HFFc6 (cell line): ENCODE data around the gene GPR137C. TPM values are rescaled to one million over a fixed set of nuclear protein-coding genes. Genes with fewer than 3 reads are reported as not detected.

Experiments used
- DNase-seq: peaks from one replicate; pipeline ENCODE4 v3.0.0-alpha.2; 2018
- H3K27ac Mint-ChIP-seq: 2 replicates; pipeline ENCODE4 v1.8.0; 2020; ENCODE audit warnings: mild to moderate bottlenecking, mixed read lengths
- H3K27me3 Mint-ChIP-seq: 2 replicates; pipeline ENCODE4 v1.8.0; 2021; ENCODE audit warnings: mild to moderate bottlenecking, moderate library complexity, mixed read lengths; ENCODE audit not compliant: insufficient read depth
- H3K36me3 Mint-ChIP-seq: 2 replicates; pipeline ENCODE4 v1.8.0; 2021; ENCODE audit warnings: low read depth, mixed read lengths
- H3K4me1 Mint-ChIP-seq: 2 replicates; pipeline ENCODE4 v1.8.0; 2020; ENCODE audit warnings: low read depth, mixed read lengths
- H3K4me3 Mint-ChIP-seq: 2 replicates; pipeline ENCODE4 v1.8.0; 2020; ENCODE audit warnings: mild to moderate bottlenecking, moderate library complexity, mixed read lengths
- H3K9me3 Mint-ChIP-seq: 2 replicates; pipeline ENCODE4 v1.8.0; 2020; ENCODE audit warnings: mild to moderate bottlenecking, mixed read lengths
- total RNA-seq, 6 experiments: library from RNA; stranded (reverse); fragmentation: NEBNext Ultra II Directional; extraction: Animal tissue kit (Norgen Biotek cat#: 25700); gene quantifications; 2 replicates in 1 of 6; 3 replicates in 5 of 6; pipeline ENCODE4 v1.2.3, GENCODE V29; 2021
- TF ChIP-seq, protein P1 (sequence below): fragments of 200-600 bp; sonication (generic); IDR thresholded peaks from 2 replicates; pipeline ENCODE4 v1.5.0; 2021; ENCODE audit warnings: antibody characterized with exemption, mild to moderate bottlenecking

GPR137C gene
- total RNA-seq, 6 experiments from 2014 or later: 0.73 to 1.1 (median 0.82) TPM

DNA sequence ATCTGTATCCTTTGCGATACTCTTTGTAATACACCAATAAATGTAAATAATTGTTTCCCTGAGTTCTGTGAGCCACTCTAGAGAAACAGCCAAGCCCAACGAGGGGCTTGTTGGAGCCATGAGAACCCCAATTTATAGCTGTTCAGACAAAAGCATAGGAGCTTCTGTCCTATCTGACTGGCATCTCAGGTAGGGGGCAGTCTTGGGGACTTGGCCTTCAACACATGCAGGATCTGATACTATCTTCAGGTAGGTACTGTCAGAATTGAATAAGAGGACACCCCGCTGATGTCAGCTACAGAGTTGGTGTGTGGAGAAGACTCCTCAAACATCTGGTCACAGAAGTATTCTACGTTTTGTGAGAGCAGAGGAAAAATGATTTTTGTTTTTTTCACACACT is 25.6 kb upstream of the GPR137C start:
- TF ChIP-seq, protein P1, sequence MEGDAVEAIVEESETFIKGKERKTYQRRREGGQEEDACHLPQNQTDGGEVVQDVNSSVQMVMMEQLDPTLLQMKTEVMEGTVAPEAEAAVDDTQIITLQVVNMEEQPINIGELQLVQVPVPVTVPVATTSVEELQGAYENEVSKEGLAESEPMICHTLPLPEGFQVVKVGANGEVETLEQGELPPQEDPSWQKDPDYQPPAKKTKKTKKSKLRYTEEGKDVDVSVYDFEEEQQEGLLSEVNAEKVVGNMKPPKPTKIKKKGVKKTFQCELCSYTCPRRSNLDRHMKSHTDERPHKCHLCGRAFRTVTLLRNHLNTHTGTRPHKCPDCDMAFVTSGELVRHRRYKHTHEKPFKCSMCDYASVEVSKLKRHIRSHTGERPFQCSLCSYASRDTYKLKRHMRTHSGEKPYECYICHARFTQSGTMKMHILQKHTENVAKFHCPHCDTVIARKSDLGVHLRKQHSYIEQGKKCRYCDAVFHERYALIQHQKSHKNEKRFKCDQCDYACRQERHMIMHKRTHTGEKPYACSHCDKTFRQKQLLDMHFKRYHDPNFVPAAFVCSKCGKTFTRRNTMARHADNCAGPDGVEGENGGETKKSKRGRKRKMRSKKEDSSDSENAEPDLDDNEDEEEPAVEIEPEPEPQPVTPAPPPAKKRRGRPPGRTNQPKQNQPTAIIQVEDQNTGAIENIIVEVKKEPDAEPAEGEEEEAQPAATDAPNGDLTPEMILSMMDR: no peak
- Mint-ChIP-seq H3K4me1 (no peaks in the 10 kb centered on the region), H3K27ac (no peak overlapping the region), H3K36me3 (no peaks in the 10 kb centered on the region), H3K27me3 (no peaks in the 10 kb centered on the region), H3K9me3 (no peaks in the 10 kb centered on the region), H3K4me3 (no peak overlapping the region)
- DNase-seq: no peak

DNA sequence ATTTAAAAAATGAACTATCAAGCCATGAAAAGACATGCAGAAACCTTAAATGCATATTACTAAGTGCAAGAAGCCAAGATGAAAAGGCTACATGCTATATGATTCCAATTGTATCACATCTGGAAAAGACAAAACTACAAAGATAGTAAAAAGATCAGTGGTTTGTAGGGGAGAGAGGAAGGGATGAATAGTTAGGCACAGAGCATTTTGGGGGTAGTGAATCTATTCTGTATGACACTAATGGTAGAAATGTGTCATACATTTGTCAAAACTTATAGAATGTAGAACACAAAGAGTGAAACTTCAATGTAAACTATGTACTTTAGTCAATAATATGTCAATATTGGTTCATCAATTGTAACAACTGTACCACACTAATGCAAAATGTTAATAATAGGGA is 21.2 kb upstream of the GPR137C start:
- H3K27ac Mint-ChIP-seq: no peak overlapping the region
- H3K9me3 Mint-ChIP-seq: no peaks in the 10 kb centered on the region
- no peaks in the 10 kb centered on the region for H3K36me3 Mint-ChIP-seq
- H3K4me1 Mint-ChIP-seq: no peaks in the 10 kb centered on the region
- no peaks in the 10 kb centered on the region for H3K27me3 Mint-ChIP-seq
- TF ChIP-seq, protein P1: no peak
- H3K4me3 Mint-ChIP-seq: no peak overlapping the region
- no peak for DNase-seq

DNA sequence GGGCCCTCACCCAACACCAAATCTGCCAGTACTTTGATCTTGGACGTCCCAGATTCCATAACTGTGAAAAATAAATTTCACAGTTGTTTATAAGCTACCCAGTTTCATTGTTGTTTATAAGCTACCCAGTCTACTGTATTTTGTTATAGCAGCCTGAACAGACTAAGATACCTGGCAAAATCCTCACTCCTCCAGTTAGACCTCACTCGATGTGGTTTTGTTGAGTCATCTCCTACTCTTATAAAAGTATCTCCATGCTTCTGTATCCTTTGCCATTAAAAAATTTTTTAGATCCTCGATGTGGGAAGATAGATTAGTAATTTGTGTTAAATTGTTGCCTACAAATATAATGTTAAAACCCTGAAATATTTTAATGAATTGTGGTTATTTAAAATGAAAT is 16.4 kb upstream of the GPR137C start:
- DNase-seq: no peak
- no peaks in the 10 kb centered on the region for H3K27me3 Mint-ChIP-seq
- TF ChIP-seq, protein P1: no peak
- no peak overlapping the region for H3K4me3 Mint-ChIP-seq
- H3K36me3 Mint-ChIP-seq: no peaks in the 10 kb centered on the region
- H3K4me1 Mint-ChIP-seq: no peaks in the 10 kb centered on the region
- no peak overlapping the region for H3K27ac Mint-ChIP-seq
- H3K9me3 Mint-ChIP-seq: no peaks in the 10 kb centered on the region

DNA sequence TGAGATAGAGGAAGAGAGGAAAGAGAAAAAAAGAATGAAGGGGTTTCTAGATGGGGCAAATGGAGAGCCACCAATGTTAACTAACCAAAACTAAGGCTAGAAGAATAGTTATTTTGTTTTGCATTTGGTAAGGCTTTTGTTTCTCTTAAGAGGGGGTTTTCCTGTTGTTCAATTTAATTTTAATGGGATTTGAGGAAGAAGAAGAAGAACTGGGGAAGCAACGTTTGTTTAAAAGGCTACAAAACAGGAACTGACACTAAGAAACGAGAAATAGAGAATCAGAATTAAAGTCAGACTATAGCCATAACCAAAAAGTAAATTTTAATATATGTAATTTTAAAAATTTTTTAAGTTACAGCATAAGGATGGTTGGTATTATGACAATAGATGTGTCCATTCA is 14.0 kb upstream of the GPR137C start:
- TF ChIP-seq, protein P1: no peak
- H3K4me3 Mint-ChIP-seq: no peak overlapping the region
- H3K27me3 Mint-ChIP-seq: no peaks in the 10 kb centered on the region
- no peaks in the 10 kb centered on the region for H3K4me1 Mint-ChIP-seq
- H3K9me3 Mint-ChIP-seq: no peaks in the 10 kb centered on the region
- no peak overlapping the region for H3K27ac Mint-ChIP-seq
- DNase-seq: no peak
- H3K36me3 Mint-ChIP-seq: no peaks in the 10 kb centered on the region

DNA sequence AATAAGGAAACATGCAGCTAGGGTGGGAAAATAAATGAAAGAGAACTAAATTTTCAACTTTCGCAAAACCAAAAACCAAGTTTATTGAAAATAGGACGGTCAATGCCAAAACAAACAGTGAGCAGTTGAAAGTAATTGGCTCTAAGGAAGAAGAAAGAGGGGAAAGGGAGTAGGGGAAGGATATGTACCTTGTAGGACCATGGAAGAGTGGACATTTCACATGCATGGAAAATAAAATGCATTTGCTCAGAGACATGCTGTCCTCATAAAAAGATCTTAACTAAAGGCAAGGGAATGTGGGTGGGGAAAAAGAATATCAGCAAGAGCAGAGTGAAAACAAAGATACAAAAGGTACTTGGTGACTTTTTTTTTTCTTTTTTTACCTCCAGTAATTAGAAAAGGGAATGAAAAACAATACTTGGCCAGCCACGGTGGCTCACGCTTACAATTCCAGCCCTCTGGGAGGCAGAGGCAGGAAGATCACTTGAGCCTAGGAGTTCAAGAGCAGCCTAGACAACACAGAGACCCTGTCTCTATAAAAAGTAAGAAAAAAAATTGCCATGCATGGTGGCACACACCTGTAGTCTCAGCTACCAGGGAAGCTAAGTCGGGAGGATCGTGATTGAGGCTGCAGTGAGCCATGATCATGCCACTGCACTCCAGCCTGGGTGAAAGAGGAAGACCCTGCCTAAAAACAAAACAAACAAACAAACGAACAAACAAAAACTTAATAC is 6.9 kb upstream of the GPR137C start:
- no peaks in the 10 kb centered on the region; the same call in 1 of the 2 replicates for H3K27me3 Mint-ChIP-seq
- no peak overlapping the region for H3K4me3 Mint-ChIP-seq
- TF ChIP-seq, protein P1: no peak
- no peaks in the 10 kb centered on the region for H3K36me3 Mint-ChIP-seq
- H3K9me3 Mint-ChIP-seq: no peaks in the 10 kb centered on the region
- no peak for DNase-seq
- no peak overlapping the region for H3K27ac Mint-ChIP-seq
- H3K4me1 Mint-ChIP-seq: no peaks in the 10 kb centered on the region

DNA sequence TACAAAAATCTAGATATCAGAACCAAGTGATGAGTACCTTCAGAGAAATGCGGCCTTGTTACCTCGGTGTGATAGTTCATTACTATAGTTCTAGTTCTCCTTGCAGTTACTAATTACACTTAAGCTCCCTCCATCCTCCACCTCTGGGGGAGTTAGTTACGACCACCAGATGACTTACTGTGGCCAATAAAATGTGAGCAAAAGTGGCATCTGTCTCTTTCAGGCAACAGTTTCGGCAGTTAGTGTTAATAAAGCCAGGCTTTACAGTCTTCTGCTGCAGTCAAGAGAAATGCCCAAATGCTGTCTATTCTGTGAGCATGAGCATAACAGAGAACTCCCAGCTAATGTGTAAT is 6.3 kb upstream of the GPR137C start:
- Mint-ChIP-seq H3K4me1 (no peaks in the 10 kb centered on the region), H3K4me3 (no peak overlapping the region), H3K27me3 (no peaks in the 10 kb centered on the region; the same call in 1 of the 2 replicates), H3K36me3 (no peaks in the 10 kb centered on the region), H3K27ac (no peak overlapping the region), H3K9me3 (no peaks in the 10 kb centered on the region)
- DNase-seq: no peak
- TF ChIP-seq, protein P1: no peak
